Uterus (tissue), 2 donors: ENCODE measurements around the gene ASF1A.
"Not testable (repeated sequence)": the region's sequence is repeated elsewhere in the genome, so short reads cannot be mapped to it uniquely, and the experiment has no call there.

Experiments used
- CTCF ChIP-seq, 4 experiments: fragments of 200-600 bp in 2 of 4; fragments of 450-650 bp in 2 of 4; sonication (generic) in 2 of 4; IDR thresholded peaks; one replicate each; pipeline ENCODE4 v1.5.1; 2016 to 2019; ENCODE audit warnings: antibody characterized with exemption in 4 of 4, mild to moderate bottlenecking in 2 of 4, moderate library complexity in 1 of 4
- POLR2A ChIP-seq, 2 donors: fragments of 450-650 bp; IDR thresholded peaks; one replicate each; pipeline ENCODE4 v1.6.1; 2016; ENCODE audit warnings: antibody characterized with exemption in 2 of 2, mild to moderate bottlenecking in 1 of 2, moderate library complexity in 1 of 2

- TF ChIP-seq CTCF, POLR2A (IDR thresholded peaks at IDR 0.05): not testable (repeated sequence)
Observed at GRCh38 chr6:118868901-118869300, 25.1 kb upstream of the ASF1A start.
